GM18858 (cell line): ENCODE measurements around the gene BNIP3.

Source experiments
- ATAC-seq: cut with Tn5 transposase; IDR thresholded peaks from one replicate; pipeline ENCODE4 v1.9.1; 2021; ENCODE audit not compliant: unreplicated experiment

BNIP3 gene, protein sequence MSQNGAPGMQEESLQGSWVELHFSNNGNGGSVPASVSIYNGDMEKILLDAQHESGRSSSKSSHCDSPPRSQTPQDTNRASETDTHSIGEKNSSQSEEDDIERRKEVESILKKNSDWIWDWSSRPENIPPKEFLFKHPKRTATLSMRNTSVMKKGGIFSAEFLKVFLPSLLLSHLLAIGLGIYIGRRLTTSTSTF

GRCh38 chr10:131981429-131982184, at the start of gene BNIP3:
Gene BNIP3, minus strand, starts transcription at chr10:131981923. Its CDS starts 117 bp downstream, at chr10:131981806.
- peak; percentile 81 for ATAC-seq

DNA sequence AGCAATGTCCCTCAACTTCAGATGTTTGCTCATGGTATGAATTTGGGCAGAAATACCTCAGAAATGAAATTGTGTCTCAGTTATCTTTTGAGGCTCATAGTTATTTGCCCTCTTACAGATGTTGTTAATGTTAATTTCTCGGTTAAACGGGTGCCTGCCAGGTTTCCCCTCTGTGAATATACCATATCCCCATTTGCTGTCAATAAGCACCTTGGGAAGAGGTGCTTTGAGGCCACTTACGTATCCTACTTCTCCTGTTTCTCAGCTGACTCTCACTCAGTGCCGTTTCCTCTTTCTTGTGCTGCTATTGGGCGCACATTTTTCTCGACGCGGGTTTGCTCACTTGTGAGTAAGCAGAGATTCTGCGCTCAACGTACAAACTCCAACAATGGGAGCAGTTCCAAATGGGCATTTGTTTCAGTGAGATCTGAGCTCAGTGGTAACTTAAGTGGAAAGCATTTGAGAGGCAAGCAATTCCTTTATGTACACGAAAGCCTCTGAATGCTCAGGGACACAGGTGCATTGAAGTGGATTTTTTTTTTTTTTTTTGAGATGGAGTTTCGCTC, 49.3 kb upstream of the BNIP3 start:
- no peak for ATAC-seq

DNA sequence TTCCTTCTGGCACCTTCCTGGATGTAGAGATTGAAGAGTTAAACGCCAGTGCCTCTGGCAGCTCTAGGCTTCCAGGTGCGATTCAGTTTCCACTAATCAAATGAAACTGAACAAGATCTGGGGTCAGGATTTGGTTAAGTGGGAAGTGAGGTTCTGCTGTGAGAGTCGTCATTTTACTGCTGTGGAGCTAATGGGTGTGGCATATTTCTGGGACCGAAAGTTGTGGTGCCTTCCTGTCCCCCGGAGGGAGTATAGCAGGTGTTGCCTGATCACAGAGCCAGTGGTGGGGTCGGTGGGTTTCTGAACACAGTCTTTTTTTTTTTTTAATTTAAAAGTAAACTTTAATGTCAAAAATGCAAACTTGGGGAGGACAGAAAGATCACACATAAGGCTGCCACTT, 47.0 kb upstream of the BNIP3 start:
- ATAC-seq, result no peak

- ATAC-seq, result no peak
Observed at GRCh38 chr10:132027423-132027983, 45.8 kb upstream of the BNIP3 start.

DNA sequence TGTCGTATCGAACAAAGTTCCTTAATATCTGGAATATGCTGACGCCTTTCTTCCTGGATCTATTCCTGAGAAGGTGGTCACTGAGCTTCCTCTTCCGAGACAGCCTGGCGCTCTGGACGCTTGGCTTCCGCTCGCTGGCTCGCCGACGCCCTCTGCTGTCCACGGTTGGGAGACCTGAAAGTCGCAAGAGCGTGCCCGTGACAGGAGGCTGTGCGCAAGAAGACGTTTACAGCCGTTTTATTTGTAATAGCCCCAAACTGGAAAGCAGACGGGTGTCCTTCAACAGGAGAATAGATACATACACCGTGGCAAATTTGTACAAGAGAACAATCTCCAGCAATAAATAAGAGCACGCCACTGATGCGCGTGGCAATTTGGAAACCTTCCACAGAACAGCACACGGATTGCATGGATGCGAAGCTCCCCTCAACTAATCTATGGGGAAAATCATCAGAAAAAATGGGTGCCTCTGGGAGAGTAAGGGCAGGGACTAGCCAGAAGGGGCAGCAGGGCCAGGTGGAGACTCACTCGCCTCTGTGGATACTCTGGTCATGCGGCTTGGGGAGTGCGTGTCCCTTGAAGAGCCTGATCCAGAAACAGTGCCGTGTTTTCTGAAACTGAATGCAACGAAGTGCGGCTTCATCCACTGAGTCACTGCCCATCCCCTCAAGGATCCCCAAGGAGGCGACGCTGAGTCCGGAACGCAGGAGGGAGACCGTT, 41.5 kb upstream of the BNIP3 start:
- peak; percentile 49 for ATAC-seq

GRCh38 chr10:132022241-132022640, 40.5 kb upstream of the BNIP3 start:
- ATAC-seq, result no peak

- ATAC-seq, result no peak
Observed at GRCh38 chr10:132021504-132022143, 39.9 kb upstream of the BNIP3 start.

DNA sequence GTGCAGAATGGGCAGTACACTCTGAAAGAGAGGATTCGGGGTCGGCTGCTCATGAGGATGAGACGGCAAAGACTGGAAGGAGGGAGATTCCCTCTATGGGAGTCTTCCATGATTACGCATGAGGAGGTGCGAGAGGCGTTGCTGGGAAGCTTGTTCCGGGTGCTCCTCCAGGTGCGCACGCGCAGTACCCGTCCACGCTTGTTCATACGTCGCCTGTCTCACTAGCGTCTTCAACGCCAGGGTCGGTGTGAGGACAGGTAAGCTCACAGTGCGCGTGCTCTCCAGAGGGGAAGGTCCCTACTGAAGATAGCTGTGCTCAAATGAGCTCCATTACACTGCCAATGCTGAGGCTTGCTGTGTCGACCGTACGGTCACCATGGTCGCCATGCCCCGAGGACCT, 39.3 kb upstream of the BNIP3 start:
- ATAC-seq, result no peak

DNA sequence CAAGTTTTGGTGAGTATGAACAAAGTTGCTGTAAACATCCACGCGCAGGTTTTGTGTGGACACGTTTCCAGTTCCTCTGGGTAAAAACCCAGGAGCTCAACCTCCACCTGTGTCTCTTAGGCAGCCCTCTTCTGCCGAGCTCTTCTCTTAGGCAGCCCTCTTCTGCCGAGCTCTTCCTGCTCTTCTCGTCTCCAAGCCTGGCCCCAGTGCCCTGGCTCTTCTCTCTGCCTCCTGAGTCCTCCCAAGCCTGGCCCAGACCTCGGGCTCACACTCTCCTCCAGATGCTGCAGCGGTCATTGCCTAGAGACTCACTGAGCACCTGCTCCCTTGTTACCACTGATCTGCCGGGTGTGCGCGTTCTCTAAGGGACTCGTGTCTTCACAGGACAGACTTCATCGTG, 38.7 kb upstream of the BNIP3 start:
- no peak for ATAC-seq

DNA sequence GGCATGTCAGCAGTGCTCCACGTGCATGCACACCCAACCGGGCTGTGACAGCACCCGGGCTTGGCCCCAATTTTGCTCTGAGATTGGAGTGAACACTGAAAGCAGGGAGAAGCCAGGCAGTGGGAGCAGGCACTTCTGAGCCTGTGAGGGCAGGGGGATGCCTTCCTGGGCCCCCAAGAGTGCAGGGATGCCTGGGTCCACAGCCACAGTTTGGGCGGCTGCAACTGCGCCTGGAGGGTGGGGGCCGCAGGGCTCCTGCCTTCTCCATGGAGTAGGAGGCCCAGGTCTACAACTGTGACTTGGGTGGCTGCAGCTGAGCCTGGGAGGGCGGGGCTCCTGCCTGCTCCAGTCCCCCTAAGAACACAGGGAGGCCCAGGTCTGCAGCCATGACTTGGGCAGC, 37.6 kb upstream of the BNIP3 start:
- ATAC-seq, result no peak

DNA sequence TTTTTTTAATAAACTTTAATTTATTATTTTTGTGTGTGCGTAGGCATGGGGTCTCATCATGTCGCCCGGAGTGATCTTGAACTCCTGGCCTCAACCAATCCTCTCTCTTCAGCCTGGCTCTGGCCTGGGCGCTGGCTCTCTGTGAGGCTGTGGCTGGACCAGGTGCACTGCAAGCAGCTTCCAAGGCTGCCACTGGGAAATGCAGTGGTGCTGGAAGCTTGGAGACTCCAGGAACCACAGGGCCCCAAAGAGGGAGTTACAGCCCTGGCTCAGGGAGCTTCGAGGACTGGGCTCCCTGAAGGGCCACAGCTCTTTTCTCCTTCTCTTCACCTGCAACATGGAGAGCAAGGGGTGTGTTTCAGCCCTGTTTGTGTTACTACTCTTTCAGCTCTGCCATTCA, 36.7 kb upstream of the BNIP3 start:
- ATAC-seq, result no peak

DNA sequence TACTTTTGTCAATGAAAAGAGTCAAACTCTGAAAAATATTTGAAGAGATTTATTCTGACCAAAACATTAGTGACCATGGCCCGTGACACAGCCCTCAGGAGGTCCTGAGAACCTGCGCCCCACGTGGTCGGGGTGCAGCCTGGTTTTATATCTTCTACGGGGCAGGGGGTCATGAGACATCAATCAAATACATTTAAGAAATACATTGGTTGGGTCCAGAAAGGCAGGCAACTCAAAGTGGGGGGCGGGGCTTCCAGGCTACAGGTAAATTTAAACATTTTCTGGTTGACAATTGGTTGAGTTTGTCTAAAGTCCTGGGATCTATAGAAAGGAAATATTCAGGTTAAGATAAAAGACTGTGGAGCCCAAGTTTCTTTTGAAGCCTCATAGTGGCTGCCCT, 34.8 kb upstream of the BNIP3 start:
- ATAC-seq, result no peak

- ATAC-seq, result no peak
Observed at GRCh38 chr10:132011445-132011844, 29.7 kb upstream of the BNIP3 start.

GRCh38 chr10:132011024-132011423, 29.3 kb upstream of the BNIP3 start:
- ATAC-seq, result no peak

GRCh38 chr10:132010483-132010882, 28.8 kb upstream of the BNIP3 start:
- ATAC-seq, result no peak

GRCh38 chr10:132009575-132009974, 27.9 kb upstream of the BNIP3 start:
- no peak for ATAC-seq

DNA sequence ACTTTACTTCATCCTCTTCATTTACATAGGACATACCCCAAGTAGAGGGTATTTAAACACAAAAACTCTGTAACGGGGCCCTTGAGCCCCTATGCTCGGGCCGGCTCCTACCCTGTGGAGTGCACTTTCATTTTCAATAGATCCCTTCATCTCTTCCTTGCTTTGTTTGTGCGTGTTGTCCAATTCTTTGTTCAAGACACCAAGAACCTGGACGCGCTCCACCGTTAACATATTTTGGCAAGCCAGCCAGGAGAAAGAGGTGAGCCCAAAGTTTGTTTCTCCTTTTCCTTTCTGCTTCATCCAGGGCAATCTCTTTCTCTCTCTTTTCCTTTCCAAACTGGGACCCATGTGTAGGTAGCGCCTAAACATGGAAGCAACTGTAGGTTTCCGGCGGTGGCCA, 26.0 kb upstream of the BNIP3 start:
- ATAC-seq, result no peak

- ATAC-seq, result no peak
Observed at GRCh38 chr10:132006966-132007365, 25.2 kb upstream of the BNIP3 start.

- ATAC-seq, result no peak
Observed at GRCh38 chr10:132005147-132005546, 23.4 kb upstream of the BNIP3 start.

DNA sequence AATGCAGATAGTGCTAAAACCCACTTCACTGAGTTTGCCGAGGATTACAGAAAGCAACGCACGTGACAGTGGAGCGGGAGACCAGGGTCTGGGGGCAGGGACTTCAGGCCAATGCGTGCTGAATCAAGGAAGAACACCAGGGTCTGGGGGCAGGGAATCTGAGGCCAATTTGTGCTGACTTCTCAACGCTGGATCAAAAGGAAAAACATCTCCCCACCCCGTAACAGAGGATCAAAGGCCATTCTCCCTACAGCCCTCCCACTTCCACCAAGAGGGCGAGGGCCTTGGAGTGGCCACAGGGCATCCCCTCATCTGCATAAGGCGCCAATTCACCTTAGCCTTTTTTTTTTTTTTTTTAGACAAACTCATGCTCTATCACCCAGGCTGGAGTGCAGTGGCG, 22.3 kb upstream of the BNIP3 start:
- no peak for ATAC-seq
